SK-N-DZ (cell line): ENCODE data around the gene SLC6A2.
A peak's percentile ranks its signal among the peaks of the same experiment; 100 is the strongest.
"Not testable (repeated sequence)": the region's sequence is repeated elsewhere in the genome, so short reads cannot be mapped to it uniquely, and the experiment has no call there.

ENCODE experiments used
- DNase-seq: peaks from one replicate; pipeline ENCODE4 v3.0.0-alpha.2; 2015; ENCODE audit warnings: low spot score

SLC6A2 gene

GRCh38 chr16:55710466-55710865 lies 54.7 kb downstream of the SLC6A2 start:
- DNase-seq: no peak

GRCh38 chr16:55711959-55712876 lies 56.4 kb downstream of the SLC6A2 start:
- DNase-seq: peak; percentile 75

- DNase-seq: no peak
These were observed 57.3 kb downstream of the SLC6A2 start for GRCh38 chr16:55713103-55713502.

GRCh38 chr16:55717326-55717725 lies 61.5 kb downstream of the SLC6A2 start:
- no peak for DNase-seq

- DNase-seq: no peak
These were observed 69.4 kb downstream of the SLC6A2 start for GRCh38 chr16:55725055-55725777.

GRCh38 chr16:55728797-55729196 lies 73.0 kb downstream of the SLC6A2 start:
- no peak for DNase-seq

- DNase-seq: no peak
These were observed 74.3 kb downstream of the SLC6A2 start for GRCh38 chr16:55730115-55730514.

GRCh38 chr16:55732496-55732895 lies 76.7 kb downstream of the SLC6A2 start:
- no peak for DNase-seq

- no peak for DNase-seq
These were observed 78.9 kb downstream of the SLC6A2 start for GRCh38 chr16:55734665-55735064.

- no peak for DNase-seq
These were observed 79.5 kb downstream of the SLC6A2 start for GRCh38 chr16:55735120-55735781.

- no peak for DNase-seq
These were observed 80.9 kb downstream of the SLC6A2 start for GRCh38 chr16:55736671-55737070.

- DNase-seq: no peak
These were observed 81.5 kb downstream of the SLC6A2 start for GRCh38 chr16:55737318-55737717.

- no peak for DNase-seq
These were observed 82.2 kb downstream of the SLC6A2 start for GRCh38 chr16:55737966-55738365.

- DNase-seq: no peak
These were observed 90.3 kb downstream of the SLC6A2 start for GRCh38 chr16:55746081-55746480.

GRCh38 chr16:55747785-55748184 lies 92.0 kb downstream of the SLC6A2 start:
- DNase-seq: no peak

GRCh38 chr16:55752465-55753144 lies 96.8 kb downstream of the SLC6A2 start:
- DNase-seq: not testable (repeated sequence)

GRCh38 chr16:55753145-55753631 lies 97.4 kb downstream of the SLC6A2 start:
- DNase-seq: not testable (repeated sequence)
